H1 (cell line): Measurements from ENCODE around the gene SAP30L.

Source experiments
- ASH2L ChIP-seq: fragments of 200-600, 300-600 bp; sonication (generic); IDR thresholded peaks from one replicate; pipeline ENCODE4 v1.7.1; 2017; ENCODE audit warnings: low read length
- CTCF ChIP-seq, 3 experiments: IDR thresholded peaks; 1 replicate in 2 of 3; 2 replicates in 1 of 3; pipeline versions ENCODE4 v1.5.1 to v1.6.1; 2011; ENCODE audit warnings: low read length in 3 of 3, mild to moderate bottlenecking in 3 of 3, inconsistent platforms in 2 of 3, low read depth in 1 of 3, moderate library complexity in 1 of 3; ENCODE audit not compliant: insufficient read depth in 1 of 3; ENCODE audit errors: control extremely low read depth in 1 of 3
- SUZ12 ChIP-seq: fragments of 200-600 bp; sonication (generic); IDR thresholded peaks from 2 replicates; pipeline ENCODE4 v1.6.1; 2012; ENCODE audit warnings: mild to moderate bottlenecking, inconsistent platforms, low read length, moderate library complexity, mixed read lengths
- TEAD4 ChIP-seq: IDR thresholded peaks from 2 replicates; pipeline ENCODE4 v1.6.1; 2012; ENCODE audit warnings: low read depth, low read length, inconsistent platforms, mixed read lengths

- TF ChIP-seq SUZ12 (no peak), ASH2L (no peak), CTCF (IDR thresholded peaks at IDR 0.05; ENCODE audit: control extremely low read depth in 1 of 3, insufficient read depth in 1 of 3, low read depth in 1 of 3, low read length in 3 of 3) (no peak), TEAD4 (no peak)
Observed at GRCh38 chr5:154466671-154467070, 20.9 kb downstream of the SAP30L start.
